GM18511 (cell line): Measurements from ENCODE around the gene TAF6.

Experiments
- ATAC-seq: cut with Tn5 transposase; IDR thresholded peaks from one replicate; pipeline ENCODE4 v1.9.1; 2021; ENCODE audit warnings: mild to moderate bottlenecking, moderate library complexity; ENCODE audit not compliant: unreplicated experiment

Gene TAF6

GRCh38 chr7:100098913-100099312 lies 20.2 kb downstream of the TAF6 start:
- ATAC-seq, result no peak

GRCh38 chr7:100095704-100096103 lies 23.5 kb downstream of the TAF6 start:
- no peak for ATAC-seq

DNA sequence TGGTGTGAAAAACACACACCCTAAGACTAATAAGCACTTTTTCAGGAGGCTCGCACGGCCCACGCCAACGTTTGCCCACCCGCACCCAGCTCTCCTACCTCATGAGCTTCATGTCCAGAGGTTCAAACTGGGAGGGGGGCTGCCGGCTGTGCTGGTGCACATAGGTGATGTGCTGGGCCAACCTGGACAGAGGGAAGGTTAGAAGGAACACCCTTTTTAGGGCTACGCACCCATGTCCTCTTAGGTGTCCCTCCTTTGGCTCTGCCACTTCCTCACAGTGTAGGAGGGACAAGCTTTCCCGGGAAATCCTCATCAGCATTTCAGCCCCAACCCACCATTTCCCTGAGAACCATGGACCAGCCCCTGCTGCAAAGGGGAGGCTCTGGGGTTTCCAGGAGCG lies 23.9 kb downstream of the TAF6 start:
- ATAC-seq, result no peak

GRCh38 chr7:100093925-100094486 lies 25.2 kb downstream of the TAF6 start:
- ATAC-seq, result no peak

- ATAC-seq, result no peak
These were observed 25.7 kb downstream of the TAF6 start for GRCh38 chr7:100093498-100093897.

- ATAC-seq, result no peak
These were observed 26.1 kb downstream of the TAF6 start for GRCh38 chr7:100093054-100093453.

DNA sequence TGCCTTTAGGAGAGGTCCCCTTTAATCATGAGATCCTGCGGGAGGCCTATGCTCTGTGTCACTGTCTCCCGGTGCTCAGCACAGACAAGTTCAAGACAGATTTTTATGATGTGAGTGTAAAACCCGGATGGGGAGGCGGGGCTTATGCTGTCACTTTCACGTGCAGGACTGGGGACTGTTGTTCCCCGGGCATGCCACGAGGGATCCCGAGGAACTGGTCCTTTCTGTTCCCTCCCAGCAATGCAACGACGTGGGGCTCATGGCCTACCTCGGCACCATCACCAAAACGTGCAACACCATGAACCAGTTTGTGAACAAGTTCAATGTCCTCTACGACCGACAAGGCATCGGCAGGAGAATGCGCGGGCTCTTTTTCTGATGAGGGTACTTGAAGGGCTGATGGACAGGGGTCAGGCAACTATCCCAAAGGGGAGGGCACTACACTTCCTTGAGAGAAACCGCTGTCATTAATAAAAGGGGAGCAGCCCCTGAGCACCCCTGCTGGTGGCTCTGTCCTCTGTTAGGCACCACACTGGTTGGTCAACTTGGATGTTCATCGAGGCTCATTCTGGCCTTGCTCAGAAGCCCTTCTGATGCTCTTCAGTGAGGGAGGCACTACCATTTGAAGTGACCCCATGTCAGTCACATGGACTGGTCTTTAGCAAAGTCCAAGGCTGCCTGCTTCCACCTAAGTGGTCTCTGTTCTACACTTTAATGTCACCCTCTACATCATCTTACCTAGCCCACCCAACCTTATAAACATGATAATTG lies 27.6 kb downstream of the TAF6 start:
- ATAC-seq, result no peak

GRCh38 chr7:100090527-100091410 lies 28.4 kb downstream of the TAF6 start:
- ATAC-seq, result no peak

GRCh38 chr7:100089458-100090196 lies 29.5 kb downstream of the TAF6 start:
- ATAC-seq, result no peak

GRCh38 chr7:100088621-100089457 lies 30.3 kb downstream of the TAF6 start, which contains the start of gene COPS6:
COPS6 (plus strand) TSS chr7:100088969; CDS start chr7:100088991, 22 bp downstream.
- ATAC-seq, result no peak

DNA sequence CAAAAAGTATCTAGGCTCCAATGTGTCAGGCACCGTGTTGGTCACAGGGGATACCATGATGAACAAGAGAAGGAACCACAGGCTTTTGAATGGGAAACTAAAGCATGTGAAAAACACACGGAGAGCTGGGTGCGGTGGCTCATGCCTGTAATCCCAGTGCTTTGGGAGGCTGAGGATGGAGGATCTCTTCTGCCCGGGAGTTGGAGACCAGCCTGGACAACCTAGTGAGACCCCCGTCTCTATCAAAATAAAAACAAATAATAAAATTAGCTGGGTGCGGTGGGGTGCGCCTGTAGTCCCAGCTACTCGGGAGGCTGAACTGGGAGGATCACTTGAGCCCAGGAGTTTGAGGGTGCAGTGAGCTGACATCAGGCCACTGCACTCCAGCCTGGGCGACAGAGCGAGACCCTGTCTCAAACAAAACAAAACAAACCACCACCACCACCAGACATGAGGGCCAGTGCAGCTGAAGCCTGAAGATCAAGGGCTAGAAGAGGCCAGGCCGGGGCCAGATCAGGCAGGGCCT lies 31.0 kb downstream of the TAF6 start:
- no peak for ATAC-seq

DNA sequence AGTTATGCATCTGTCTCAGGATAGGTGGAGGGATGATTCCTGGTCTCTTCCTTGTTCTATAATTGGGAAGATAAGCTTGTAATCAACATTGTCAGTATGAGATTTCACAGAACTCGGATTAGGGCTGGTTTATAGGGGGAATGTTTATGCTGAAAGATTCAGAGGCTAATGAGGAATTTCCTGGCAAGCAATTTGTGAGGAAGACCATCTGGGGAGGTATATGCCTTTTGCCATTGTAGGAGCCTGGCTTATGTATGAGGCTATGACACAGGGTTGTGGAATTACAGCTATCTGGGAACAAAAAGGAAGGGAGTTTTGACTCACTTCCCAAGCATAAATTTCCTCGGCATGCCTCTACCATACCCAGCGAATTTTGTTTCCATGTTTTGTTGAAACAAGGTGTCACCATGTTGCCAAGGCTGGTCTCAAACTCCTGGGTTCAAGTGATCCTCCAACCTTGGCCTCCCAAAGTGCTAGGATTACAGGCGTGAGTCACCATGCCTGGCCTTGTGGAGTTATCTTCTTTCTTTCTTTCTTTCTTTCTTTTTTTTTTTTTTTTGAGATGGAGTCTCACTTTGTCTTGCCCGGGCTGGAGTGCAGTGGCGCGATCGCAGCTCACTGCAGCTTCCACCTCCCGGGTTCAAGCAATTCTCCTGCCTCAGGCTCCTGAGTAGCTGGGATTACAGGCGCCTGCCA lies 32.0 kb downstream of the TAF6 start:
- ATAC-seq, result no peak

- no peak for ATAC-seq
These were observed 33.6 kb downstream of the TAF6 start for GRCh38 chr7:100085515-100085914.

GRCh38 chr7:100082978-100083377 lies 36.2 kb downstream of the TAF6 start:
- no peak for ATAC-seq

DNA sequence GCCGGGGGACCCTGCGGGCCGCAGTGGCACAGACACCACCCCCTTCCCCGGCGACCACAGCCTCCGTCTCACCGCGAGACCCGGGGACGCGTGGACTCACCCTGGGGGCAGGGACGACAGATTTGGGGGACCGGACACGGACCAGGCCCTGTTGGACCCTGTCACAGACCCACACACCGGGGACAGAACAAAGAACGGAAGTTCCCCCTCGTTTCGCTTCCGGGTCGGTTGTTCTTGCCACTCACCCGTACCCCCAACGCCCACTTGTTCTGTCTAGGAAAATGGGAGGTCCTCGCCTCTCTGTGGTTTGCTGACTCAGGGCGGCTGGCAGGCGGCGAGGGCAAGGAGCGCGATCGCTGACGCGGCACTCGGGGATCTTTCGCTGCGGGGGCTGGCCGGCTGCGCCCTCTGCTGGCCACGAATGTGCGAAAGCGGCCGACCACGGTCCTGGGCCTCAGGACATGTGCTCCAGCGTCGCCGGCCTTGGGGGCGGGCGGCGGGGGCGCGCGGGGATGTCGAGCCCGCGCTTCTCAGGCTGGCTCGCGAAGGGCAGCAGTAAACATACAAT lies 37.5 kb downstream of the TAF6 start, which contains the start of gene ZNF3:
TSS of gene ZNF3 (minus strand) at position 189 of the 568 bp plus-strand sequence. CDS start 4,366 bp downstream, outside the sequence.
- peak; percentile 87 for ATAC-seq

DNA sequence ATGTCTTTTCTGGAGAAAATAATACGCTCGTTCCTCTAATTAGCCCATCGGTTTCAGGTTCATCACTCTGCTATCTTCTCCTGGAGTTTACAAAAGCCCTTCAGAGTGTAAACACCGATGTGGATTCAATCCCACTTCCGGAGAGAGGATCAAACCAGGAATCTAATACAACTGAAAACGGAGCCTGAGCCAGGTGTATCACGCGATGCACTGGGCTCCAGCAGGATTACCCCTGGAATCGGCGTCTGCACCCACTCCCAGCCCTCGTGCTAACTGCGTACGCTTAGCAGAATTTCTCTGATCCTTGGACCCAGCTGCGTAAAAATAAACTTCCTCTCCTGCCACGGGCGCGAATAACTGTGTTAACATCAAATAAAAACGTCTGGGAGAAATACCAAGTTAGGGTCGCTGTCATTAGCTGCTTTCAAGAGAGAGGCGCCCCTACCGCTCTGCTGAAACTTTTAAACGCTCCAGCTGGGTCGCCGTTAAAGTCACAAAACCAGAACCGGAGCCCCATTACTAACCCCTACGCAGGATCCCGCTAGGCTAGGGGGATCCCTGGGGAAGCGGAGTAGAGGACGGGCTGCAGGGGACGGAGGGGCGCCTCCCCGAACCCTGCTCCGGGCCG lies 38.1 kb downstream of the TAF6 start:
- ATAC-seq, result no peak

DNA sequence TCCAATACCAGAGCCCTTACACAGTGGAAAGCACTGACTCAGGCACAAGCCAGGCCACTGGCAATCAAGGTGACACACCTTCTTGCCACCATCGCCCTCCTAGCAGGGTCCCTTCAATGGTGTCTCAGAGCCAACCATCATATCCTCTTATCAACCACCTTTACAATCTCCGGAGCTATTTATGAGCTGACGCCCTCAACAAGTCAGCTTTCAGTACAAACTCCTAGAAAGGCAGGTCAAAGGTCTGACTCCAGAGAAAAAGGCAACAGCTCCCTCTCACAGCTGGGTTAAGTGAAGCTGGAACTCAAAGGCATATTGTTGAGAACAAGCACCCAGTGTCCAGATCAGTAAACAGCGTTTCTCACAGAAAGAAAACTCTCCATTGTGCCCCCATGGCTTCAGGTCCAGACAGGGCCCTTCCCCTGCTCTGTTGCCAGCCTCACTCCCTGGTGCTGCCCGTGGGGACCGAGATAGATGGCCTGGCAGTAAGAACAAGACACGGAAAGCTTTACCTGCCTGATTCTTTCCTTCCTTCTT lies 40.1 kb downstream of the TAF6 start:
- no peak for ATAC-seq

GRCh38 chr7:100077205-100077604 lies 42.0 kb downstream of the TAF6 start:
- no peak for ATAC-seq
